ENCODE data around the gene ARHGAP26.

ARHGAP26 gene

DNA sequence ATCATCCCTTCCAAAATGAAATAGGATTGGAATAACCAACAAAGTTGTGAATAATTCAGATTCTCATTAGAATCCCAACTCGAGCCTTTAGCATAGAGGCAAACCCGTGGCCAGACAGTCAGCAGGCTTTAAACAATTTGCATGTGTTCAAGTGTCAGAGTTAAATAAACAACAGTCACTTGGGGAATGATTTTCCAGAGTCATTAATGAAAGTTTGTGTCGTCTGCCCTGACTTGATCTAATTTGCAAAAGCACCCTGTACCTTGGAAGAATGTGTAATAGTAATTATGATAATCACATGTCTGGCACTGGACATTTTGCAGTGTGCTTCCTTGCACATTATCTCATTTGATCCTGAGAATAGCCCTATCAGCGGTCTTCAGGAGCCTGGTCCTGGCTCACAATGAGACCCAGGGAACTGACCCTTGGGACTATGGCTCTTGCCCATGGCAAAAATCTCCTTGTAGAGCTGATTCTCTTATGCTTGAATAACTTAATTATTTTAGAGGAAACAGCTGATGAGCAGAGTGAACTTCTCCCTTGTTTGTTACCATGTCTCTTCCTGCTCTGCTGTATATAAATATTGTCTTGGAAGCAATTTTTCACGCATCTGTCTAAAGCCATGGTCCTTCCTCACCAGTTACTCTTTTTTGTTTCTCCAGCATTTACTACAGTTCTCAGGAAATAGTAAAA is 360.6 kb downstream of the ARHGAP26 start:
- no peak for DNase-seq (ENCODE audit: low read depth in 4 of 4, low spot score in 1 of 4)

- DNase-seq (ENCODE audit: low read depth in 4 of 4, low spot score in 1 of 4), result no peak
These were observed 361.8 kb downstream of the ARHGAP26 start for GRCh38 chr5:143131972-143132371.

GRCh38 chr5:143132739-143133138 is 362.6 kb downstream of the ARHGAP26 start:
- DNase-seq (ENCODE audit: low read depth in 4 of 4, low spot score in 1 of 4), result no peak

GRCh38 chr5:143133721-143134120 is 363.5 kb downstream of the ARHGAP26 start:
- no peak for DNase-seq (ENCODE audit: low read depth in 4 of 4, low spot score in 1 of 4)

DNA sequence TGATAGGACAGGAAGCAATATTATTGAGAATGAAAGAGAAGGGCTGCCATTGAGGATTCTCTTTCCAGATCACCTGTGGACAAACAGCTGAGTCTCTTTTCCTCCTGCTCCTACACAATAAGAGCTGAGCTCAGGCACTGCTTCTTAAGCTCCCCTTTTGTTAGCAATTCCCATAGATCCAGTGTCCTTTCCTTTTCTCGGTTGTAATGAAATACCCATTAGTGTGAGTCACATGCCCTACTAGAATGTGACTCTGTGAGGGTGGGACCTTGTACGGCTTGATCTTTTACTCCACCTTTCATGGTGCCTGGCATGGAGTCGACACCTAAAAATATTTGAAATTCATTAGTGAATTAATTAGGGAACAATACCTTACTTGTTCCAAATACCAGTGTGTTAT is 364.1 kb downstream of the ARHGAP26 start:
- DNase-seq (ENCODE audit: low read depth in 4 of 4, low spot score in 1 of 4), result no peak

GRCh38 chr5:143134900-143135299 is 364.7 kb downstream of the ARHGAP26 start:
- DNase-seq (ENCODE audit: low read depth in 4 of 4, low spot score in 1 of 4), result no peak

DNA sequence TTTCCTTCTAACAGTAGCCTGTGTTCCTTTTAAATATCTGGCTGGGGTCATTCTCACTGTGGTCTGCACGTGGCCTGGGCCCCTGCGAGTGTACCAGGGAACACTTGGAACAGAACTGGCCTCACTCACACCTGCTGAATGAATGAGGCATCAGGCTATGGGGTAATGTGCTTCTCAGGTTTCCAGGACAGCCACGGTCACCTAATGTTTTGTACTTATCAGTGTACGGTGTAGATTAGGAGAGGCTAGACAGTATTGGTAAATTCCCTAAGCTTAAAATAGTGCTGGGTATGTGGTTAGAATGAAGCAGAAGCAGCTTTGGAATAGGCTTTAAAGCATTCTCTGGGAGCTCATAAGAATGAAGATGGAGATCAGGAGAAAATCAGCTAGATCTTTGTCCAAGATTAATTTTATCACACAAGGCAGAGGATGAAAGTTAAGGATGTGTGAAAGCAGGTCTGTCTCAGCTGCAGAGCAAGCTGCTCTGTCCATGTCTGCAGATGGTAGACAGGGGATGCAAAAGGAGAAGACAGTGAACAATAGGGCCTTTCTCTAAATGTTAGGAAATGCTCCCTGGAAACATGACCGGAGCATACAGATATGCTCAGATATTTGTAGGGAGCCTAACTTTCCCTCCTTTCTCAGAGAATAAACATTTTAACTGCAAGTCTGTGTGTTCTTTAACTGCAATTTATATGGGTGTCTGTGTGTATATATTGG is 365.8 kb downstream of the ARHGAP26 start:
- DNase-seq (ENCODE audit: low read depth in 4 of 4, low spot score in 1 of 4), result no peak

- DNase-seq (ENCODE audit: low read depth in 4 of 4, low spot score in 1 of 4), result no peak
These were observed 368.7 kb downstream of the ARHGAP26 start for GRCh38 chr5:143138839-143139238.

DNA sequence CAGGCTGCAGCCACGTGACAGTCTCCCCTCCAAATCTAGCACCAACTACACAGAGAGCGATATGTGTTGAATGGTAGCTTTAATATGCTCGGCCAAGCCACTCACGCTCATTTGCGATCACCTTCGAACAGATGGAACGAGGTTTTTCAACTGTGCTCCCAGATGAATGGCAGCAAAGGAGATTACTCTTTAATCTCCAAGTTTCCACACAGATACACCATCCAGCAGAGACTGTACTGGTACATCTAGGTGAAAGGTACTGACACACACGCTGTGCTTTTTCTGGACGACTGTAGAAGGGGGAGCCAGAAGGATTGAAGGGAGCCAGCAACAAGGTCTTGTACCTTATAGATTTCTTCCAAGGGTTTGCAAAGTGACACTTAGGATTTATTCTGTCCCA is 369.4 kb downstream of the ARHGAP26 start:
- DNase-seq (ENCODE audit: low read depth in 4 of 4, low spot score in 1 of 4), result no peak

DNA sequence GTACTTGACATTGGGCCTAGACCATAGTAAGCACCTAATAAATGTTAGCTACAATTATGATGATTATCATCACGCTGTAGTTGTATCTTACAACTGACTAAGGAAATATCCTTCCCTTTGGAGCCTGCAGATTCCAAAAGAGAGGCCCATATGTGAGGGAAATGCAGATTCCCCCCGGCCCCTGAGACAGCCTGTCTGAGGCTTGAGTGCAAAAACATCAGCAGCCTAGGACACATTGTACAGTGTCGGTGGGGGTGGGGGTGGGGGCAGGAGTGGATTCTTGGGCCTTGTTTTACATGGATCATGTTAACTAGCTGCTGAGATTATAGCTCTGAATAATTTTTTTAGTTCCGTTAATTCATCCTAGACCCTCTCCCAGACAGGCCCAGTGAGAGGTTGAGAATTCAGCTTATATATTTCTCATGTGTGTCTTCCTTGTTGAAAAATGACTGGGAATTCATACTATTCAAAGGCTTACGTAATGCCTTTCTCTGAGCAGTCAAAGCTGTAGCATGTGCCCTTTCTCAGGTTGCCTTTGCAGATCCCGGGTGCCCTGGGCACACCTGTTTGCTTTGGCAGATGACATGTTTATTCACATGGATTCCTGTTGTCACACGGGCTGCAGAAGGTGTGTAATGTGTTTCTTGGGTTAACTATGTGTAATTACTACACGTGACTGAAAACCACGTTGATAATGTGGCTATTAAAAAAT is 370.5 kb downstream of the ARHGAP26 start:
- DNase-seq (ENCODE audit: low read depth in 4 of 4, low spot score in 1 of 4), result no peak

- DNase-seq (ENCODE audit: low read depth in 4 of 4, low spot score in 1 of 4), result no peak
These were observed 371.5 kb downstream of the ARHGAP26 start for GRCh38 chr5:143141652-143142051.

DNA sequence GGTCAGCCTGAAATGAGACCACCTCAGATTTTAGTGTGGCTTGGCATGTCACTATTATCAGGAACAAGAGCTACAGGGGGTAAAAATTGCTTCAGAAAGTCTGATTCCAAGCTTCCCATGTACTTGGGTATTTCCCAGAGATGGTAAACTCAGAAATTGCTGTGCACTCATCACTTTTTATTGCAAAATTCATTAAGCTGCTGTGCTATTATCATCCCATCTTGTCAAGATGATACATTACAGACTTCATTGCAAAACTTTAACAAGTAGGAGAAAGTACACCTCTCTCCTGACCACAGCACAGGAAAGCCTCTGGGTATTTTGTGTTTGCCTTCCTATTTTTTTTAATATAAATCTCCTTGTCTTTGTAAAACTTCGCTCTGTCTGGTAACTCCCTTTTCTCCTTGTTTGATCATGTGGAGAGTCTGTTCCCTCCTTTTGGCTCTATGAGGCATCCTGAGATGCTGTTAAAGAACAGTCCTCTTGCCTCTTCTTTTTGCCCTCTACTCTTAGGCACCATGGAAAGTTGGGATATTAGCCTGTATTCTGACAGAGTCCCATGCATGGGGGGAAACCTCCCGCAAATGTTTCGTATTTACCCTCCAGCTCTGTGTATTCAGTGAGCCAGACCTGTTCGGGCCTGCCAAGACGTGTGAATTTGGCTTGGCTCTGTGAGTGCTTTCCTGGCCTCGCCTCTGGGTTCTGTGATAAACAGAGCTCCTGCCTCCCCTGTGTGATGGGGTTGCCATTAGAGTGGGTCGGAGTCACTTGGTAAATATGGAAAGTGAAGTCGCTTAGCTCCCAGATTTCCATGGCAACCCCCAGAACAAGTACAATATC is 372.6 kb downstream of the ARHGAP26 start:
- no peak for DNase-seq (ENCODE audit: low read depth in 4 of 4, low spot score in 1 of 4)

DNA sequence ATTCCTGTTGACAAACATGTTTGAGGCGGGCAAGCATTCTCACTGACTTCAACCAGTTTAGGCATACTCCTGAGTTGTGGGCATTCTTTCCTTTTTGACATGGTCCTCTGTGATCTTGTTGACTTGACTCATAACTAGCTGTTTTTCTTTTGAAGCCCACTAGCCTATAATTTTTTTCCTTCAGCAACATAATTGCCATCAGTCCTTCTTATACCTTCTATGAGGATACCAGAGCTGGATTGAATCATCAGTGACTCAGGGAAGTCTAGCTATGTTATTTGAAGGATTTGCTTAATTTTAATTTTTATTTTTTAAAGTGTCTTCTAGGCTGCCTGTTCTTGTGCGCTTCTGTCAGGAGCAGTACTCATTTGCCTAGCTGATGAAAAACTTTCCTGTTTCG is 373.8 kb downstream of the ARHGAP26 start:
- DNase-seq (ENCODE audit: low read depth in 4 of 4, low spot score in 1 of 4), result no peak

GRCh38 chr5:143145243-143146160 is 375.3 kb downstream of the ARHGAP26 start:
- DNase-seq (ENCODE audit: low read depth in 4 of 4, low spot score in 1 of 4), result no peak

- no peak for DNase-seq (ENCODE audit: low read depth in 4 of 4, low spot score in 1 of 4)
These were observed 376.0 kb downstream of the ARHGAP26 start for GRCh38 chr5:143146161-143146560.

DNA sequence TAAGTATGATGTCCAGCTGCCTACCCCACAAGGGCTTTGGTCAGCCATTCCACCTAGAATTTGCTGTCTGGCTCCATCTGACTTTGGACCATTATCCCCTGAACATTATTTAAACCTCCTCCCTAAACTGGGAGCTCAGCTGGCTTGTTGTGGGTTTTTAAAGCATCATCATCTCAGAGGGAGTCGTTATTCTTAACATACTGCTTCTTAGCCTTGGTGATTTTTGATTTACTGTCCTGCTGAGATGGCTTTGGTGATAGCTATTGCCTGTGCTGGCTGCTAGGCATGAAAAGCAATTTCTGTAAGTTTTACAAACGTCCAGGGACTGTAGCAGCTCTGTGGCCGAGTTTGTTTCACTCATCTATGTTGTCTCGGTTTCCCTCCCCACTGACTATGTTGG is 377.2 kb downstream of the ARHGAP26 start:
- no peak for DNase-seq (ENCODE audit: low read depth in 4 of 4, low spot score in 1 of 4)

- no peak for DNase-seq (ENCODE audit: low read depth in 4 of 4, low spot score in 1 of 4)
These were observed 377.7 kb downstream of the ARHGAP26 start for GRCh38 chr5:143147902-143148301.

DNA sequence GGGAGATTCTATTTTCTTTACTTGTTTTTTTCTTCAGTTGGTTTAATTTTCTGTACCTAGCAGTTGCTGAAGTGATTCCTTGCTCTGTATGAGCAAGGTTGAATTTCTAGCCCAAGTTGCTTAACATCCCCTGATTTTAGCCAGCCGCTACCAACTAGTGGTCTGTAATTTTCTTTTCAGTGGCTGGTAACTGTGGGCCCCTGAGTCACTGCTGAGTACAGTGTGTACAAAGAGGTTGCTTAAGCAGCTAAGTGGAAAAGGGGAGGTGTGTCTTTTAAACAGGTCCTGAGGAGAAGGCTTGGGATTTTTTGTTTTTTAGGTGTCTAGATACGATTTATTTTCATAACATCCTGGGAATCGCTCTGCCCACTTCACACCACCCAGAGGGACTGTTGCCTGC is 378.6 kb downstream of the ARHGAP26 start:
- no peak for DNase-seq (ENCODE audit: low read depth in 4 of 4, low spot score in 1 of 4)

- DNase-seq (ENCODE audit: low read depth in 4 of 4, low spot score in 1 of 4), result no peak
These were observed 379.6 kb downstream of the ARHGAP26 start for GRCh38 chr5:143149759-143150158.

- DNase-seq (ENCODE audit: low read depth in 4 of 4, low spot score in 1 of 4), result no peak
These were observed 381.0 kb downstream of the ARHGAP26 start for GRCh38 chr5:143151056-143151700.
